Skin epidermis (tissue), 12 donors: ENCODE measurements around the gene TTLL5.

ENCODE experiments used
- H3K27ac ChIP-seq, 21 experiments: fragments of 200-600 bp; sonication (generic) in 11 of 21; one replicate each; pipeline ENCODE4 v1.5.0; 2020; ENCODE audit warnings: mild to moderate bottlenecking in 3 of 21, inconsistent platforms in 2 of 21, moderate library complexity in 2 of 21
- H3K4me3 ChIP-seq, 7 experiments: fragments of 200-600 bp; sonication (generic) in 2 of 7; one replicate each; pipeline ENCODE4 v1.5.0; 2020; ENCODE audit warnings: inconsistent platforms in 2 of 7, mild to moderate bottlenecking in 2 of 7, moderate library complexity in 1 of 7

The TTLL5 gene

DNA sequence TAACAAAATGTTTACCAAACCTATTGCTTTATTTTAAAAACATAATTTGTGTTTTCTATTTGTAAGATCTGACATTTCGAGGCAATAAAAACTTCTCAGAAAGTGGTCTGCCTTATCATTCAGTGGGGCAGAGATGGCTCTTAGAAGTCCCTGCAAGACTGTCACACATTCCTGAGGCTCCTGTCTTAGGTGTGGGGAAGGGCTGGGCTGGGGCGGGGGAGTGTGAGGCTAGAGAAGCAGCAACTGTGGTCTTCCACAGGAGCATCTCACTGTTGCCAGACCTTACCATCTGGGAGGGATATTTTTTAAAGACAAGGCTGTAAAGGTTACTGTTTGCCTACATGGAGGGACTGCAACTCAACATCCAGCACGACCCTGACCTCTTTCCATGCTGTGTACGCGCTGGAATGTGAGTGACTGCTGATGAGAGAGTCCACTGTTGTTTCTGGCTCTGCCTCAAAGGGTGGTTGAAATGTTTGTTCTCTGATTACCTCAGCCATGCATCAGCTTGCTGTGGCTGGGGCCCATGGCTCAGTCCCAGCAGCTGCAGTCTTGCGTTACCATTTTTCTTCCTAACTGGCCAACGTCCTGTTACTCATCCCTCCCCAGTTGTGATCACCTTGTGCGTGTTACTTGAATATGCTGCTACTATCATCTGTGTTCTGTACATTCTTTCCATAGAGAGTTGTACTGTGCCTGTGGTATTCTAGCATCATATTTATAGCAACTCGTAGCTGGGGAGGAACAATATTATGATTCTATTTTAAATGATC lies 12.8 kb upstream of the TTLL5 start:
- no peak overlapping the region for H3K27ac ChIP-seq
- no peak overlapping the region for H3K4me3 ChIP-seq

GRCh38 chr14:75649337-75649736 lies 11.7 kb upstream of the TTLL5 start:
- no peak overlapping the region for H3K27ac ChIP-seq
- no peak overlapping the region for H3K4me3 ChIP-seq

DNA sequence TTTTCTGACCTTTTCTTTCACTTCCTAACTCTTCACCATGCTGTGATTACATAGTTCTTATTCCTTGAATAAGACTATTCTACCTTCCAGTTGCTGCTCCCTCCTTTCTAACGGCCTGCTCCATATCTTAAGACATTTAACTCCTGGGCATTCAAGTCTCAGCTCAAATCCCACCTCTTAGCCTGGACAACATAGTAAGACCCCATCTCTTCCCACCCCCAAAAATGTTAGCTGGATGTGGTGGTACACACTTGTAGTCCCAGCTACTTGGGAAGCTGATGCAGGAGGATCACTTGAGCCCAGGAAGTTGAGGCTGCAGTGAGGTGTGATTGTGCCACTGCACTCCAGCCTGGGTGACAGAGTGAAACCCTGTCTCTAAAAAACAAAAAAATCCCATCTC lies 11.3 kb upstream of the TTLL5 start:
- H3K27ac ChIP-seq, result no peak overlapping the region
- no peak overlapping the region for H3K4me3 ChIP-seq

- H3K4me3 ChIP-seq, result no peak overlapping the region
- H3K27ac ChIP-seq, result no peak overlapping the region
Observed at GRCh38 chr14:75650253-75651058, 10.6 kb upstream of the TTLL5 start.

GRCh38 chr14:75653563-75653962 lies 7.5 kb upstream of the TTLL5 start:
- no peak overlapping the region for H3K4me3 ChIP-seq
- no peak overlapping the region for H3K27ac ChIP-seq

GRCh38 chr14:75654127-75654732 lies 6.8 kb upstream of the TTLL5 start:
- Histone ChIP-seq H3K4me3 (no peak overlapping the region), H3K27ac (no peak overlapping the region)

GRCh38 chr14:75655235-75655634 lies 5.8 kb upstream of the TTLL5 start:
- H3K27ac ChIP-seq, result no peak overlapping the region
- H3K4me3 ChIP-seq, result no peak overlapping the region

DNA sequence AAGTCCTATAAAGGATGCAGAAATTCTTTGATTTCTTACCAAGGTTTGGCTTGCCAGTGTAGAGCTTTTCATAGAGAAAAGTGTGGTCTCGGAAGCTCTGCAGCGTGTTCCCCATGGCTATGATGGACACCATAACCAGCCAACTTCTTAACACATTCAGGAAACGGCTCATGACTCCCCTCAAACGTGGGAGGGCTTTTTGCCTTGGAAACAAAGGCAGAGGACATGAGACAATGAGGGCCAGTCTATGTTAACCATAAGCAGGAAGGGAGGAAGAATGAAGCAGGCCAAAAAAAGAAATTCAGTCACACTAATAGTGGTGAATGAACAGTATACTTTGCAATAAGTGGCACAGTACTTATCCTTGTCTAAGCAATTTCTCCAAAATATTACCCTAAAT lies 3.7 kb upstream of the TTLL5 start:
- Histone ChIP-seq H3K27ac (no peak overlapping the region), H3K4me3 (no peak overlapping the region)

- no peak overlapping the region for H3K4me3 ChIP-seq
- no peak overlapping the region for H3K27ac ChIP-seq
Observed at GRCh38 chr14:75658957-75659356, 2.1 kb upstream of the TTLL5 start.

DNA sequence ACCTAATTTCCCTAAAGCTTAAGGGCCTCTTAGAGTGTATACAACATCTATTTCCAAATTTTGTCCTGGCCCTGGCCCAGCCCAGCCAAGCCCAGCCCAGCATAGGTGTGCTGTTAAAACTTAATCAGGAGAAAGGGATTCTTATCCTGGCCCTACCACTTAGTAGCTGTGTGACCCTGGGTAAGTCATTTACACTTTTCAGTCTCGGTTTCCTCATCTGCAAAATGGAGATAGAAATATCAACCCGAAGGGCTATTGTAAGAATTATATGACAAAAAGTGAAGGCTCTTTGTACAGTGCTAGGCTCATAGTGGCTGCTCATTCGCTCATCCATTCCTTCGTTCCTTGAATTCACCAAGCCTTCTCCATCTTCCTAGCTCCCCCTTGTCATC lies 812 bp upstream of the TTLL5 start:
- H3K4me3 ChIP-seq, result peak overlapping the region; percentile 63 to 98 (median 79)
- peak overlapping the region in 17 of 21 experiments; percentile 2 to 93 (median 83) for H3K27ac ChIP-seq

- Histone ChIP-seq H3K27ac (peak overlapping the region in 20 of 21 experiments; percentile 43 to 93 (median 84)), H3K4me3 (peak overlapping the region; percentile 63 to 98 (median 79))
Observed at GRCh38 chr14:75661499-75661814, 411 bp downstream of the TTLL5 start.

GRCh38 chr14:75662966-75663365 lies 1.9 kb downstream of the TTLL5 start:
- Histone ChIP-seq H3K4me3 (no peak overlapping the region), H3K27ac (no peak overlapping the region)

DNA sequence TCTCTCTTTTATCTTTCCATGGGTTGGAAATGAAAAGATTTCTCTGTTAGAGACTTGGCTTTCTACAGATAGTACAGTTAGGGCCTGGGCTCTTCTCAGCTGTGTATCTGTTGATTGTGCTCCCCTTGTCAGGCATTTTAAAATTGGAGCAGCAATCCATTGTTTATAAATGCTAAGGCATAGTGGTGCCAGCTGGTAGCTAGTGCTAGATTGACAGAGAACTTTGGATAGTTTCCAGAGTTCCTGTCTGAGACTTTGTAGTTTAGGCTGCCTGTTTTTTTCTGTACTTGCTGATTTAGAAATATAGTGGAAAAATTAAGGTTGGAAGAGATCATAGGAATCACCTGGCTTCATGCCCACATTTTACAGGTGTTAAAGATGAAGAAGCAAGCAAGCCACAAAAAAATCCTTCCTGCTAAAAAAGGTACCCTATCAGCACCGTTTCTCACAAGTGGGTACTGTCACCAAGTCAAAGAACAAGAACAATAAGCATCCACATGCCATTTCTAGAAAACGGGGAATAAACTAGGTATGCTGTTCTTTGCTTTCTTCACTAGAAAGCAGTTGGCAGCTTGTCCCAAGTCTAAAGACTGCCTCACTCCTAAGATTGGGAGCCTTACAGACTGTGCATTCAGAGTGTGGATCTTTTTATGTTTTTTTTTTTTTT lies 6.2 kb downstream of the TTLL5 start:
- Histone ChIP-seq H3K4me3 (no peak overlapping the region), H3K27ac (no peak overlapping the region)

DNA sequence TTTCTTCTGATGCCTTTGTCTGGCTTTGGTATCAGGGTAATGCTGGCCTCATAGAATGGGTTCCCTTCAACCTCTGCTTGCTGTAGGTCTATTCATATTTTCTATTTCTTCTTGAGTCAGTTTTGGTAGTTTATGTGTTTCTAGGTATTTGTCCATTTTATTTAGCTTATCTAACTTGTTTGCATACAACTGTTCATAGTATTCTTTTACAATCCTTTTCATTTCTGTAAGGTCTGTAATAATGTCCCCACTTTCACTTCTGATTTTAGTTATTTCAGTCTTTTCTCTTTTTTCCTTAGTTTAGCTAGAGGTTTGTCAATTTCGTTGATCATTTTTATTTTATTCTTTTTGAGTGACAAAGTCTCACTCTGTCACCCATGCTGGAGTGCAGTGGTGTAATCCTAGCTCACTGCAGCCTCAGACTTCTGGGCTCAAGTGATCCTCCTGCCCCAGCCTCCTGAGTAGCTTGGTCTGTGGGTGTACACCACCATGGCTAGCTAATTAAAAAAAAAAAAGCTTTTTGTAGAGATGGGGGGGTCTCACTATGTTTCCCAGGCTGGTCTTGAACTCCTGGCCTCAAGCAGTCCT lies 11.7 kb downstream of the TTLL5 start:
- no peak overlapping the region for H3K27ac ChIP-seq
- no peak overlapping the region for H3K4me3 ChIP-seq

GRCh38 chr14:75673345-75674035 lies 12.4 kb downstream of the TTLL5 start:
- H3K27ac ChIP-seq, result no peak overlapping the region

GRCh38 chr14:75675265-75675960 lies 14.4 kb downstream of the TTLL5 start:
- H3K27ac ChIP-seq, result no peak overlapping the region
- H3K4me3 ChIP-seq, result no peak overlapping the region

More at GRCh38 chr14:75673345-75674035, 12.4 kb downstream of the TTLL5 start:
- no peak overlapping the region for H3K4me3 ChIP-seq

GRCh38 chr14:75685910-75686309 lies 24.9 kb downstream of the TTLL5 start:
- no peak overlapping the region for H3K4me3 ChIP-seq
- no peak overlapping the region for H3K27ac ChIP-seq

DNA sequence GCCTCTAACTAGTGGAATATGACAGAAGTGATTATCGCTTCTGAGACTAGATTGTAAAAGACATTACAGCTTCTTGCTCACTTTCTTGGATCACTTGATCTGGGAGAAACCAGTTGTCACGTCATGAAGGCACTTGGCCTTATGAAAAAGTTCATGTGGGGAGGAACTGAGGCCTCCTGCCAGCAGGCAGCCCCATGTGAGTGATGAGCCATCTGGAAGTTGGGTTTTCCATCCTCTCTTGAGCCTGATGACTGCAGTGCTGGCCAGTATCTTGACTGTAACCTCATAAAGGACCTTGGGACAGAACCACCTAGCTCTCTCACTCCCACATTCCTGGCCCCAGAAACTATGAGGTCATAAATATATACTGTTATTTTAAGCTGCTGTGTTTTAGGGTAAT lies 28.0 kb downstream of the TTLL5 start:
- no peak overlapping the region for H3K4me3 ChIP-seq
- H3K27ac ChIP-seq, result no peak overlapping the region

GRCh38 chr14:75690010-75690409 lies 29.0 kb downstream of the TTLL5 start:
- Histone ChIP-seq H3K27ac (no peak overlapping the region), H3K4me3 (no peak overlapping the region)
